ENCODE results near the gene NR6A1.

NR6A1 gene

DNA sequence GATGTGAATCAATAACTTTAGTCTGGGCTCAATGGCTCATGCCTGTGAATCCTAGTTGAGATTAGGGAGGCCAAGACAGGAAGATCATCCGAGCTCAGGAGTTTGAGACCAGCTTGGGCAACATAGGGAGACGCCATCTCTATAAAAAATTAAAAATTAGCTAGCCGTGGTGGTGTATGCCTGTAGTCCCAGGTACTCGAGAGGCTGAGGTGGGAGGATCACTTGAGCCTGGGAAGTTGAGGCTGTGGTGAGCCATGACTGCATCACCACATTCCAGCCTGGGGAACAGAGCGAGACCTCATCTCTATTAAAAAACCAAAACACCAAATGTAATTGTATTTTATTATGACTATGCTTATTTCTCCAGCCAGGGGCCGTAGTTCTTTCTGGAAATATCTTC lies 194.4 kb downstream of the NR6A1 start:
- DNase-seq (ENCODE audit: low read depth in 2 of 2) = no peak

DNA sequence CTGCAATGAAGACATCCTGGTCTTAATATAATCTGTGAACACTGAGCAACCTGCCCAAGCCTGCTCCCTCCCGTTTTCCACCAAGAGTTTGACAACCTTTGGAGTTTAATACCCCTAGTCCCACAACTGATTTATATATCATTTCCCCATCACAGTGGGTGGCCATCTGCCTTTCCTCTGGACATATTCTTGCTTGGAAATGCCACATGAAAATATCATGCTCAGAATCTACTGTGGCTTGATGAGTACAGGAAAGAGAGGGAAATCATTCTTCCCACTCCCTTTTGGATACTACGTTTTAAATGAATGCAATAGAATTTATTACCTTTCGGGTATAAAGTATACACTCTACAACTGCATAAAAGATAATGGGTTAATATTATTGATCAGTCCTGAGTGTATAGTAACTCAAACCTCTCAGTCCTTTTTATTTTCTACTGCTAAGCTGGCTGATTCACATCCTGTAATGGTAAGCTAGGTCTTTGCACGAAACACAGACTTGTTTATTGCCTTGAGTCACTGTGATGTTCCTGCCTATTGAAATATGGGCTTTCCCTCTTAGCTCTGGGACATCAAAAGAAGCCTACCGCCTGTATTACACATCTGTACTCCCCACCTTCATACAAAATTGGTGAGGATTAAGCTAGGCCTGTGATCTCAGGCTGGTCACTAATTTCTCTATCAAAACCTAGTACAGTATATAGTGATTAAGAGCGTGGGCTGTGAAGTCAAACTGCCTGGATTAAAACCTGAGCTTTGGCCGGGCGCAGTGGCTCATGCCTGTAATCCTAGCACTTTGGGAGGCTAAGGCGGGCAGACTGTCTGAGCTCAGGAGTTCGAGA lies 196.4 kb downstream of the NR6A1 start:
- DNase-seq (ENCODE audit: low read depth in 2 of 2) = no peak

DNA sequence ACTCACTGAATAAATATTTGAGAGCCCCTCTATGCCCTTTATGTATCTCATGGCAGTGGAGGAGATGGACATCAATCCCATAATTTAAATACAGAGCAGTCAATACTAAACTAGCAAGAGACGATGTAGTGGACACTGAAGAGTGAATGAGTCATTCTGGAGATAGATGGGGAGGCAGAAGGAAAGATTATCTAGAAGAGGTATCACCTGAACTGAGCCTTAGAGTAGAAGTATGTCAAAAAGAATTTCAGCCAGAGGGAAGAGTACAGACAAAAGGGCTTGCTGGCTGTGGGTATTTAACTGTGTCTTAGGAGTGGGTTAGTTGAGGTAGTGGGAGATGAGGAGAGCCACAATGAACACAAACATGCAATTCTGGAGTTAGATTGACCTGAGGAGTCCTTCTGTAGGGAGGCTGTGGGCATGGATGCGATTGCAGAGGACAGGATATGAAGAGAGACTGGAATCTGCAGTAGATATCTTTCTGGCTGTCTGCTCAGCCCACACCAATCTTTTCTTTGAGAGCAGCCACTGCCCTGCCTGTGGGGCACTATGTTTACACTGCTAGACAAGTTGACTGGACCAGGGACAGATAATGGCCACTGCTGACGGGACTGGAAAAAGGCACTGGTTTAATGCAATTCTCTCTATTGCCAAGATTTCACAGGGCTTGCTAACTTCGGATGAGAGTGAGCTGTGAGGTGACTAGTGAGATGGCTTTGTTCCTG lies 200.0 kb downstream of the NR6A1 start:
- no peak for DNase-seq (ENCODE audit: low read depth in 2 of 2)

DNA sequence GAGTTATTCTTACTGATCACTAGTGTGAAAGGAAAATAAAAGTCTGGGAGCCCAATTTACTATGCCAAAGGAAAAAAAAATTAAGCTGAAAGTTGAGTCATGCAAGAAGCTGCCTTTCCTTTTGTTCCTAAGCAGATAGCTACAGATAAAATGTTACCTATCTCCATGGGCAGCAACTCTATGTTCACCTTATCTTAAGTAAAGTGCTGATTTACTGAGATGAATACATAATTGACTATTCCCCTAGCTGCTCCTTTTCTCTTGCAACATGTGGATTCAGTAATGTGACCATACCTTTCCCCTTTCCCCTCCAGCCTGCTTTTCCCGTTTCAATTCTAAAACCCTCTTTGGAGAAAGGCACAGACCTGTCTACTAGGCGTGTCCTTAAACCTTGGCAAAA lies 201.2 kb downstream of the NR6A1 start:
- DNase-seq (ENCODE audit: low read depth in 2 of 2) = no peak

DNA sequence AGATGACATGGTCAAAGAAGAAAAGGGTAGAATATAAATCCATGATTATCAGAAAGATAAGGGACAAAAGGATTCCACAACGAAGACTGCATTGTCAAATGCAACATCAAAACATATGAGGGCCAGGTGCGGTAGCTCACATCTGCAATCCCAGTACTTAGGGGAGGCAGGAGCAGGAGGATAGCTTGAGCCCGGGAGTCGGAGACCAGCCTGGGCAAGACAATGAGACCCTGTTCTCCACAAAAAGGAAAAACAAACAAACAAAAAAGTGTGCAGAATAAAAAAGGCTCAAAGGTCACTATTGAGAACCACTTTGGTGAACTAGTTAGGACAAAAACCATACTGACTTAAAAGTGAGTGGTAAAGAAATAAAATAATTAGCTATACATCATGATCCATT lies 203.7 kb downstream of the NR6A1 start:
- no peak for DNase-seq (ENCODE audit: low read depth in 2 of 2)

DNA sequence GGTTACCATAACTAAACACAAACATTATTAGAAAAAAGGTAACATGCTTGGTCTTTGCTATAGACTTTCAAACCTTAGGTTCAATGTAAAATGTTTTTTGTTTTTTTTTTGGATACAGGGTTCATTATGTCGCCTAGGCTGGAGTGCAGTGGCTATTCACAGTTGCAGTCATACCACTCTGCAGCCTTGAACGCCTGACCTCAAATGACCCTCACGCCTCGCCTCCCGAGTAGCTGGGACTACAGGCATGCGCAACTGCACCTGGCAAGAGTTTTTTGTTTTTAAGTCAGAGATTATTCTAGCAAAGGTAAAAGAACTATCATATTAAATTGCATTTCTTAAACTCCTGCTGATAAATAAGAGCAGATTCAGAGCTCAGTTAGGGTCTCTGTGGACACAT lies 208.8 kb downstream of the NR6A1 start:
- no peak for DNase-seq (ENCODE audit: low read depth in 2 of 2)

DNA sequence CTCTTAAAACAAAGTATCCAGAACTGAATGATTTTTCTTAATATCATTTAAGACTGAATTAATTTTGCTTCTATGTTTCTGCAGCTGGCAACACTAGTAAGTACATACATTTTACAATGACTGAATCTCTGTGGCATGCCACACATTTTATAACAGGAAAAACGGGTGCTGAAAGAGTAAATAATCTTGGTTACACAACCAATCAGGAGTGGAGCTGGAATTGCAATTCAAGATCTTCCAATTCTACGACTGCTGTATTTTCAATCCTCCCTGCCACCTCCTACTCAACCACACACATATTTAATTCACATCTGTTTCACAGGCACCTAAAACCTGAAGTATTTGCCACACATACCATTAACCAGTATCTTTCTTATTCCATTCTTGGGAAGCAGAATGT lies 211.2 kb downstream of the NR6A1 start:
- DNase-seq (ENCODE audit: low read depth in 2 of 2) = no peak

DNA sequence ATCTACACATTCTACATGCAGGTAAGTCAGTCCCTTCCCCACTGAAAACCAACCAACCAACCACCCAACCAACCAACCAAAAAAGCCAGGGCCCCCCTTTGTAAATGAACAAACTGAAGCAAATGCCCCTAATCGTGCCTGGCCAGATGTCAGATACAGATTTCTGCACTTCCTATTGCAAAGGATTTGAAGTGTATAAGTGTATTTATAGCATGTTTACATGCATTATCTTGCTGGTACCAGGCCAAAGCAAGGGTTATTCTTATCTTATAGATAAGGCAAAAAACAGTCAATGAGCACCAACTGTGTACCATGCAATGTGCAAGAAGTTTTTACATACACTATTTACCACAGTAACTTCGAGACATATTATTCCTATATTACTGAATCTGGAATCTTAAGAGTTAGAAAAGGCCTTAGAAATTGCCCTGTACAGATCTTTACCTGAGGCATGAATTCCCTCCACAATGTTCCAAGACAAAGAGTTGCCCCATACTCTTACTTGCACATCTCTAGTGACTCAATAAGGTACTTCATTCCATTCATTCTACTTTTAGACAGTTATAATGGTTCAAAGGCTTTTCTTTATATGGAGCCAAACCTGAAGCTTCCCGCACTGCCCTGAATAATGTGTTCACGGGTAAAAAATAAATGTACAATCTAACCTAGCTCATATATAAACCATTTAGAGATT lies 212.2 kb downstream of the NR6A1 start:
- no peak for DNase-seq (ENCODE audit: low read depth in 2 of 2)

DNA sequence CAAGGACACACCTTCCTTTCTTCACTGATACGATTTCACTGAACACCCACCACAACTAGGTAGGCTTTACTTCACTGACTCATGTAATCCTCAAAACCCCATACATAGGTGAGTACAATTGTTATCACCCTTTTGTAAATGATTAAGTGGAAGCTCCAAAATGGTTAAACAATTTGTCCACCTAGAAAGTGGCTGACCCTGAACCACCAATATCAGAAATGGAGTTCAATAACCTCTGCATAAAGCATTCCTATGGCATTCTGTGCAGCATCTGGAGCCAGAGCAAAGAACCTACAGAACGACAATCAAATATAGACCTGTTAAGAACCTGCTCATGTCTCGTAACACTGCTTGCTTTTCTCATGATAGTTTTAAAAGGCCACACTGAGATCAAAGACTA lies 213.2 kb downstream of the NR6A1 start:
- no peak for DNase-seq (ENCODE audit: low read depth in 2 of 2)

DNA sequence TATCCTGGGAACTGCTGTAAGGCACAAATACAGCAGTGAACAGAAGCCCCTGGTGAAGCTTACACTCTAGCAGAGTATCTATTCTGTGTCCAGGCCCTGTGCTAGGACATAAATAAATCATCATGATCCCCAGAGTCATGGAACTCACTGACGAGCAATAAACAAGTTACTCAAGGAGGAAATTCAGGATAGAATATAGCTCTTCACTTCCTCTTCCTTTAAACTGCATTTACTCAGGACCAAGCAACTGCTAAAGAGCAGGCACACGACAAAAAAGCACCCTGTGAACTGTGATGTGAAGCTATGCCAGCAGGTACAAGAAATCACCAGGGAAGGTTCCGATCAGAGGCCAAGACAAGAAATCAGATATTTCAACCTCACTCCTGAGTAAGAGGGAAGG lies 216.1 kb downstream of the NR6A1 start:
- no peak for DNase-seq (ENCODE audit: low read depth in 2 of 2)

DNA sequence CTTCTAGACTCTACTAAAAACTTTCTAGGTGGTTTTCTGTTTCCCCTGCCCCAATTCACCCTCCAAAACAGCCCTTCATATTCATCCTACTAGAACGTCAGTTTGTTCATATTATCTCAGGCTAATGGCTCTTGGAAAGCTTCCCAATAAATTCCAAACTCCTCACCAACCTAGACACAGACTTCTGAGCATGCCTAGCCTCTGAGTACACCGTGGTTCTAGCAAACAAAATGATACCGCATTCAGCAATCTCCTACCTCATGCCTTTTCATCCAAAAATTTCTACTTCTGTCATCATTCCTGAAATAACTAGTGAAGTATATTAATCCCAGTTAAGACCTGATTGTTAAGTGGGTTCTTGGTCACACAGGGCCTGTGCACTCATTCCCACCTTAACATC lies 217.4 kb downstream of the NR6A1 start:
- DNase-seq (ENCODE audit: low read depth in 2 of 2) = no peak

DNA sequence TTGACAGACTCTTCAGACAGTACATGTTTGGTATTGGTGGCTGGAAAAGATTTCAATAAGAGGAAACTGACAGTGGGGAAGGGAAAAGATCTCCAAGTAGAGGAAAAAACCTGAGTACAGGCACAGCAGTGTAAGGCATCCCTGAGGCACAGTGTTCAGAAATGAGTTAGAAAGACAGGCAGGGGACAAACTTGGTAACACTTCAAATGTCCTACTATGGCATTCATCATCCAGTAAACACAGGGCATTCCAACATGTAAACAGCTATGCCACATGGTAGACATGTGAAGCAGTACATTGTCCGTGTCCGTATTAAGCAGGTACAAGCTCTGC lies 218.9 kb downstream of the NR6A1 start:
- no peak for DNase-seq (ENCODE audit: low read depth in 2 of 2)

DNA sequence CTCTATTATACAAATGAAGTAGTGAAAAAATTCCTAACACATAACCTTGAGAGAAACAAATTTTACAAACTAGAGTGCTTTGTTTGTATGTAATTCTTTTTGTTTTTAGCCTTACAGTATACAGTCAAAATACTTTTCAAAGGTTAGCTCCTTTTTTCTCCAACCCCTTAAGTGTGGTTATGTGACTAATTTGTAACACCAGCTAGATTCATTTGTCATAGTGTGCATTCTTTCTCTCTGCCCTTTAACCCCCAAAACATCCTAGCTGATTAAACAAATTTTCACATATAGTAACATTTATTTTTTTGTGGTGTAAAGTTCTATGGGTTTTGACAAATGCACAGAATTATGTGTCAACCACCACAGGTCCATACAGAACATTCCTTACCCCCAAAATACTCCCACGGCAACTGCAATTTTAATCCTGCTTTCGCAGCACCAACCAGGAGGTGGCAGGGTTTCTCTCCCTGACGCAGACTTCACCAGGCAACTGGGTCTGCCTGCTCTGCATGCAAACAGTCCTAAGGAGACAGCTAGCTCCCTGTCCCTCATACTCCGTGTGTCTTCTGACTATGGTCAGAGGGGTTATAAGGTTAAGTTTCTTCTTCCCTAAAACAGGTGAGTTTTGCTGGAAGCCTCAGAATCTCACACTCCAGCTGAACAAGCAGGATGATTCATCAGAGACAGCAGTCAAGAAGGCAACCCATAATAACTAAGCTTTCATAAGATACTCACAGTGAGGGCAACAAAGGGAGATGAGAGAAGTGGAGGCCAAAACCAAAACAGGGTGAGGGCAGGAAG lies 219.4 kb downstream of the NR6A1 start:
- no peak for DNase-seq (ENCODE audit: low read depth in 2 of 2)

DNA sequence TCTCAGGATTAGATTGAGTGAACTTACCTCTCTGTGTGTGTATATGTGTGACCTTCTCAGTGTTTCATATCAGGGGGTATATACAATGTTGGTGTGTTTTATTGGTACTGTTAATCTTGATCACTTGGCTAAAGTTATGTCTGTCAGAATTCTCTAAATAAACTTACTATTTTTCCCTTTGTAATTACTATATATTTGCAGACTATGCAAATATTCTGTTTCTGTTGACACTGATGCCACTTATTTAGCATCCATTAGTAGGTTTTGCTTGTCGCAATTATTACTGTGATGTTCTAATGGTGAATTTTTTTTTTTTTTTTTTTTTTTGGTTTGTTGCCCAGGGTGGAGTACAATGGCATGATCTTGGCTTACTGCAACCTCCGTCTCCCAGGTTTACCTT lies 221.0 kb downstream of the NR6A1 start:
- DNase-seq (ENCODE audit: low read depth in 2 of 2) = no peak

DNA sequence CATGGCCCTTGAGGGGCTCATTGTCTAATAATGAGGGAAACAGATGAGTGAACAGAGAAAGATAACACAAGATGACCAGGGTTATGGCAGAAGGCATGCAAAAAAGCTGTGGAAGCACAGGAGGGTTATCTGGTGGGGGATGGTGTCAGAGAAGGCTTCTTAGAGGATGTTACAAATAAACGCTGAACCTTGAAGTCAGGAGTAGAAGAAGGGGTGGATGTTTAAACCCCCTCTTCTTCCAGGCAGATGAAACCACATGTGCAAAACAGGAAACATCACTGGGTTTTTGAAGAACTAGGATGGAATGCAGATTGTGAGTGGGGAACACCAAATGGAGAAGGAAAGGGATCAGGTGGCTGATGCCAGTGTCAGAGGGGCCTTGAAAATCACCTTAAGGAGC lies 222.1 kb downstream of the NR6A1 start:
- DNase-seq (ENCODE audit: low read depth in 2 of 2) = no peak

DNA sequence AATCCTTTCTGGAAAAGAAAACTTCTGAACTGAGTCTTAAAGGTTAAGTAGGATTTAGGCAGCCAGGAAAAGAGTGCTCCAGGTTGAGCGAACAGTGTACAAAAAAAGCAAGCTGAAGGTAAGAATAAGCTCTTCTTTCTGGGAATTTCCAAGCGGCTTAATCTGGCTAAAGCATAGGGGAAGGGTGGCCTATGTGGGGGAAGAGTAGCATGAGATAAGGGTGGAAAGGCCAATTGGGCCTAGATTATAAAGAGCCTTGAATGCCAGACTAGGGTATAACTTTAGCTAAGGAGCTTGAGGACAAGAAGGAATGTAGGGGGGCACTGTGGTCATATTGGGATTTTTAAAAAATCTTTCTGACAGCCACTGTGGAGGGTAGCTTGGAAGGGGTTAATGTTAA lies 226.6 kb downstream of the NR6A1 start:
- no peak for DNase-seq (ENCODE audit: low read depth in 2 of 2)

DNA sequence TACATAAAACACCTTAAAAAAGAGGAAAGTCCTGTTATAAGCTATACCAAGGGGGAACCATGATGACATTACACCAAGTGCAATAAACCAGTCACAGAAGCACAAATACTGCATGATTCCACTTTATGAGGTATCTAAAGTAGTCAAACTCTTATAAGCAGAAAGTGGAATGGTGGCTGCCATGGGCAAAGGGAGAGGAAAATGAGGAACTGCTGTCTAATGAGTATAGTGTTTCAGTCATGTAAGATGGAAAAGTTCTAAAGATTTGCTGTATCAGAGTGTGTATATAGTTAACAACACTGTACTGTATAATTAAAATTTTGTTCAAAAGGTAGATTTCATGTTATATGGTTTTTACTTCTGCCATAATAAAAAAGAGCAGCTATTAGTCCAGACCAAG lies 229.3 kb downstream of the NR6A1 start:
- DNase-seq (ENCODE audit: low read depth in 2 of 2) = no peak

DNA sequence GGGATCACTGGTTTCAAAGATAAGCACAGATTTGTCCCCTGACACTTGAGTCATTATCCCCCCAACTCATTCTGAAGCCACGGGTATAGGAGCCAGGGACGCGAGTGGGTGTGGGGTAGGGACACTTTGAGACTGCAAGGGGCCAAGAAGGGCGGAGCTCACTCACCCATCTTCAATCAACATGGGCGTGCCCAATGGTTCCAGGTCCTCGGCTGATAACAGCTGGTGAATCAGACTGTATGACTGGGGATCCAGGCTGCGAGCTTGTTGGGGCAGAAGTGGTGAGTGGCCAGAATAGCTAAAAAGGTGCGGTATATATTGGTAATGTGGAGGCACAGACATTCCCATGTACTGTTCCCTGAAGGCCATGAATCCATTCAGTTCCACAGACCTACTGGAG lies 233.2 kb downstream of the NR6A1 start:
- no peak for DNase-seq (ENCODE audit: low read depth in 2 of 2)

DNA sequence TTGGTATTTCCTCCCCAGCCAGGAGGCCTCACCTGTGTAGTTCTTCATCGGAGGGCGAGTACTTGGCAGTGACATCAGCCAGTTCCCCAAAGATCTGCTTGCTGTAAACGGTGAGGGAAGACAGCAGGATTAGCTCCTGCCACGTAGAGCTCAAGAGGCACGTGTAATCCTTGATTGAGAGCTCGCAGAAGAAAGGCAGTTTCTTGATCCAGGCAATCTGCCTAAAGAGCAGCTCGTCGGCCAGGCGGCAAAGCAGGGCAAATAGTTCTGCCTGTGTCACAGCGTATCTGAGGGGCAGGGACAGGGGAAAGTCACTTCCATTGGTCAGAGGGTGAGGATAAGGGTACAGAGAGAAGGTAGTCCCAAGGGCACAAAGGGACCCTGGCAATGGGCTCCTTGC lies 235.3 kb downstream of the NR6A1 start:
- no peak for DNase-seq (ENCODE audit: low read depth in 2 of 2)

DNA sequence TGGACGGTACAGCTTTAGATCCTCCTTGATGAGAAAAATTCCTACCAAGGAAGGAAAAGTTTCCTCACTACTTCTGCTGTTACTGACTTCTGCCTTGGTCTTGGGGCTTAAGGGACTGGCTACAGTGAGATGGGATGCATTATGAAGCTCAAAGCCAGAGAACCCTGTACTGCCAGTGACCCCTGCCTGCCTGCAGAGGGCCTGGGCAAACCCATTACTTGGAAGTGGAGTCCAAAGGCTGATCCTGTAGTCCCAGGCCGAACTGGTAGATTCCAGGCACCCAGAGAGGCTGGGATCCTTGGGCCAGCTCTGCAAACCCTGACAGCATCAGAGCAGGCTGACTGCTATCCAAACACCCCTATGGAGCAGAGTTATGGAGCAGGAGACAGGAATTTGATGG lies 238.2 kb downstream of the NR6A1 start:
- no peak for DNase-seq (ENCODE audit: low read depth in 2 of 2)

DNA sequence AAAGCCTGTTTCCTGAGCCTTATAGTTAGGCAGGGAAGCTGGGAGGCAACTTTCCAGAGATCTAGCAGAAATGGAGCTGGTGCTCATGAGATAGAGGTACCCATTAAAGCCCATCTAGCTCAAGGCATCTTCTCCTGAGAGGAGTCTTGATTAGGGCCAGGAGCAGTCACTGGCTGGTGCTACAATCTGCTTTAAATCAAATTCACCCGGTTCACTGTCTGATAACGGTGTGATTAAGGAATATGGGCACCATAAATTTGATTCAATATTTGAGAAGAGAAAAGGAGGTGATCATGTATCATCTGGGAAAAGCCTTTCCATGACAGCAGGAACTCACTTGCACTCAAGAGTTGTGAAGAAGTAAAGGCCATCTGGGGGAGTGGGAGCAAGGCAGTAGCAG lies 240.0 kb downstream of the NR6A1 start:
- DNase-seq (ENCODE audit: low read depth in 2 of 2) = no peak

DNA sequence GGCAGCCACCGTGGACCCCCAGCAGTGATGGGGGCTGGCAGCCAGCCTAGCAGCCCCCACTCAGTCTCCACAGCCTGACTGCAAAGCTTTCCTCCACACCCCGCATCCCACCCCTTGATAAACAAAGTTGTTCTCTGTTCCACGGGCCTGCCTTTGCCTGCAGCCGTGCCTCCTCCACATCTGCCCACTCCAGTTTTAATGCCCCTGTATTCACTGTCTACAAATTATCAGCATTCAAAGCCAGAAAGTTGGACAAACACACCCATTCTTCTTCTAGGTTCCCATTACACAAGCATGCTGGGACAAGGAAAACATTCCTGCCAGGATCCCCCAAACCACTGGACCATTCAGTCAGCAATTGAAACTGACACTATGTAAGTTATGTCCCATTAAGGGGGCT lies 240.9 kb downstream of the NR6A1 start:
- no peak for DNase-seq (ENCODE audit: low read depth in 2 of 2)
